Measurements from ENCODE around the gene DLL4.

Gene DLL4

GRCh38 chr15:40906991-40907802 is 21.9 kb upstream of the DLL4 start:
- FAIRE-seq: no peak

GRCh38 chr15:40908095-40908494 is 21.0 kb upstream of the DLL4 start:
- FAIRE-seq: no peak

DNA sequence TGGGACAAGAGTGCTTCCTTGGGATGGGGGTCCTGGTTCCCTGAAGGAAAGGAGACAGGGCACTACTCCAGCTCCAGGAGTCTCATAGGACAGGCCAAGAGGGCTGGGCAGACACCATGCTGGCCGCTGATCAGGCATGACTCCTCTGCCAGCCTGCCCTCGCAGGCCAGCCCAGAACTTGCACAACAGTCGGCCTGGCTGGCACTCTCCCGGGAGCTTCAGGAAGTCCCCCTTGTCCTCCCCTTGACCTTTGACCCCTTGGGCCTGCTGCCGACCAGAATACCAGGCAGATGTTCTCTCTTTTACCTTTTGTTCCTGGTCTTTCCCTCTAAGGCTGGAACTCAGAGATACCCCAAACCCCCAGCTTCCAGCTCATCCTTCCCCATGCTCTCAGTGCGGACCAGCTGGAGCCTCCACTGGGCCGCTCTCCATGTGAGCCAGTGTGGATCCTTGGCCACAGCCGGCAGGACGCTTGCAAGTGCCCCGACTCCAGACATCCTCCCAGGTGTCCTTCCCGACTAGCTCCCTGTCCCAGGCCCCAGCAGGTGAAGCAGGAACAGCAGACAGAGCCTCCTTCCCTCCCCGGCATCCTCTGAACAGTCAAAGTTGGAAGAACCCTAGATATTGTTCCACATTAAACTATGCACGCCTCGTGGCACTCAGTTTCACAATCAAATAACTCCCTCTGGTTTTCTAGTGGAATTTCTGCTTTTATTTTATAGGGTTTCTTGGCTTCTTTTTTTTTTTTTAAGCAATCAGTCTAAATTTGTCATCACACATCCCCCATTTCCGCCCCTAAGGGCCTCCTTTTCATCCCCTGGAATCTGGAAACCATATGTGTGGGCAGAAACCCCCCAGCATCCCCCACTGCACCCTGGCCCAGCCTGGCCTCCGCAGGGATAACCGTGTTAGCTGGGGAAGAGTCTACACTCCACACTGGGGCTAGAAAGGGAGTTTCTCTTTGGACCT is 19.2 kb upstream of the DLL4 start:
- peak; percentile 66 for FAIRE-seq

- no peak for FAIRE-seq
Observed at GRCh38 chr15:40911141-40911540, 18.0 kb upstream of the DLL4 start.

DNA sequence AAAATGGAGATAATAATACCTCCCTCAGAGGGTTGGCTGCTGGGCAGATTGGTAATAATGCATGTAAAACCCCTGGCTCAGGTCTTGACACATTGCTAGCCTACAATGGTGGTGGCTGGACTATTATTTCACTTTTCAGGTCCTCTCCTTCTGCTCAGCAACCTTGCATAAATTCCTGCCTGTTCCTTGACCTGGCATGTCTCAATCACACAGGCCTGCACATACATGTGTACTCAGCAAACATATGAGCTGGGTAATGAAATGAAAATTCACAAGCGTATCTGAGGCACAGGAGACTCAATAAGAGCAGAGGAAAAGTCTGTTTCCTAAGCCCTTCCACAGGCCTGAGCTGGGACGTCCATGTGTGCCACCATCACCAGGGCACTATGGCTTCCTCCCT is 17.4 kb upstream of the DLL4 start:
- no peak for FAIRE-seq

- no peak for FAIRE-seq
Observed at GRCh38 chr15:40912478-40912877, 16.7 kb upstream of the DLL4 start.

- no peak for FAIRE-seq
Observed at GRCh38 chr15:40914013-40914412, 15.1 kb upstream of the DLL4 start.

DNA sequence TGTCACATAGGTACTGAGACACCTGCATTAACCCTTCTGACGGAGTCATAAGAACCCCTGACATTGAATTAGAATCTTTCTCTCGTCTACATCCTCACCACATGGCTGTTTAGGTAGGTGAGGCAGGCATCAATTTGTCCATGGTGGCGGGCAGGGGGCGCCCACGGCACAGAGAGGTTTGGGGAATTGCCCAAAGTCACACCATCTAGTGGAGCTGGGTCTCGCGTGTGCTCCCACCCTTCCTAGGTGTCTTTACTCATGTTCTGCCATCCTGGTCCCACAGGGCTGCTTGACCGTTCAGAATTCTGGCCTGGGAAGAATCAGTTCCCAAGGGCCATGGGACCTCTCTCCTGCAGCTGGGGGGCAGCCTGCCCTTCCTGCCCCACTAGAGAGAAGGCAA is 14.7 kb upstream of the DLL4 start:
- no peak for FAIRE-seq

GRCh38 chr15:40915116-40915661 is 14.0 kb upstream of the DLL4 start:
- no peak for FAIRE-seq

GRCh38 chr15:40915679-40916078 is 13.5 kb upstream of the DLL4 start:
- no peak for FAIRE-seq

GRCh38 chr15:40917585-40917984 is 11.6 kb upstream of the DLL4 start:
- FAIRE-seq: no peak

DNA sequence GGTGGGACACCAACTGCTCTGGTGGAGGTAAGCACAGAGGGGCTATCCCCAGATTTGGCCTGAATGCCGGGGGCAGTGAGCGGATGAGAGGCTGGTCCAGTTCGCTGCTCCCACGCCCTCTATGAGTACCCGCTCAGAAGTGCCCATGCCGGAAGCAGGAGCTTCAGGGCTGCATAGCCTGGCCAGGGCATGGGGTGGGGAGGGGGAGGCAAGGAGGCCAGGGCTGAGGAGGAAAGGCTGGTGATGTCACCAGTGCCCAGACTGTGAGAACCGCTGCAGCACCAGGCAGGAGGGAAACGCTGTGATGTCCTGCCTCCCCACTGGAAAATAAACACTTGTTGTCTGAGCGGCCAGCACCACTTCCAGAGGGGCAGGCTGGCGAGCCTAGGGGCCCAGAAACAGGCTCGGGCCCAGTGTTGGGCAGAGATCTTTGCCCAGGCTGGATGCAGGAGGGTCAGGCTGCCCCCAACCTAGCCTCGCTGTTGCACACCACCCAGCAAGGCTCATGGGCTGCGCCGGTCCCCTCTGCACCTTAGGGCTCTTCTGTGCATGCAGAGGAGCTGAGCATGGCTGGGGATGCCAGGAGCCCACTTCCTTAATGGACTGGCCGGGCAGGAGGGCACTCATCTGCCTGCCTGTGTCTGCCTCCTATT is 10.9 kb upstream of the DLL4 start:
- FAIRE-seq: no peak

DNA sequence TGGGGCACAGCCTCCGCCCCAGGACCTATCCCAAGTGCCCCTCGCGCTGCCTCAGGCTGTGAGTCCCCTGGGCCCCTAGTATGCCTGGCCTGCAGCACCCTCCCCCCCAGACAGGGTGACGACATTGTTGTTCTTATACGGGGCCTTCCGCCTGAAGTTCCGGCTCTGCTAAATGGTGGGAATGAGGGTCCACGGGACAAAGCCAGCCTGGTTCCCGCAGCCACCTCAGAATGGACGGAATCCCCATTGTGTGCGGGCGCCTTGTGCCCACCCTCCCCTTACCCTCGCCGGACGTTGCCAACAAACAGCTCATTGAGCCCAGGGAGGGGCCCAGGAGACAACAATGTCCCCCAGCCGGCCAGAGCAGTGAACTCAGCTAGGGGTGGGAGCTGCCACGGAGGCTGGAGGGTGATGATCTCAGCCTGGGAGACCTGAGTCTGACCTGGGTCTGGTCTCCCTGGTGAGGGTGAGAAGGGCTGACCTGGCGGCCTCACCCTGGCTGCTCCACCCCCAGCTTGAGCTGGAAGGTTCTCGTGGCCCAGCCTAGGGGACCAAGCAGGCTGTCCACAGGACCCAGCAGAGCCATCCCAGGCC is 10.2 kb upstream of the DLL4 start:
- FAIRE-seq: no peak

- FAIRE-seq: no peak
Observed at GRCh38 chr15:40921949-40922607, 7.1 kb upstream of the DLL4 start.

DNA sequence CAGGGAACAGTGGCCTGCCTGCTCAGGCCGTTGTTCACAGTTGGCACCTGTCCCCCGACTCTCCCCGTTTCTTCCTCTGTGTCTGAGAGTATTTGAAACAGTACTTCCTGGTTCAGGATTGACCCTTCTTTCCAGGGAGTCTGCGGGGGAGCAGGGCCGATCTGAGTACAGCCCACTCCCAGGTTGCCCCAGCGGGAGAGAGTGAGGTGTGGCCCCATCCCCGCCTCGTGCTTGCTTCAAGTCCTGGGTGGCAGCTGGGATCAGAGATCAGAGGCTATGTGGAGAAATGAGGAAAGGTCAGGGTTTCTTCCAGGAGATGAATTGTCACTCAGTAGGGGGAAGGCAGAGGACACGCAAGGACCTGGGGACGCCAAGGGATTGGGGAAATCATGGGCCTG is 6.5 kb upstream of the DLL4 start:
- FAIRE-seq: no peak

- FAIRE-seq: no peak
Observed at GRCh38 chr15:40923551-40923950, 5.6 kb upstream of the DLL4 start.

DNA sequence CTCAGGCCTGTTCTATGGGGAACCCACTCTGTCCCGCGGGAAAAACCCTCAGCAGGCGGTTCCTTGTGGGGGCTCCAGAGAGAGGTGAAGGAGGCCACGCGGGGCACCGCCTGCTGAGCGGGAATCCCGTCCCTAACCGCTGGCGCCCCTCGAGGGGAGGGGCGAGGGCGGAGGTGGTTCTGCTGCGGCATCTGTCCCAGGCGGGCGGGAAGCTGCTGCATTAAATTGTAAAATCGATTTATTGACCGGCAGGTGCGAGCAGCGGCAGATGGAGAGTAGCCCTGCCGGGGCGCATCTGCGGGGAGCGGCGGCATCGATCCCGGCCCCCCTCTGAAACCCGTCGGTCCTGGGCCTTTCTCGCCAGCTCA is 3.7 kb upstream of the DLL4 start:
- no peak for FAIRE-seq

DNA sequence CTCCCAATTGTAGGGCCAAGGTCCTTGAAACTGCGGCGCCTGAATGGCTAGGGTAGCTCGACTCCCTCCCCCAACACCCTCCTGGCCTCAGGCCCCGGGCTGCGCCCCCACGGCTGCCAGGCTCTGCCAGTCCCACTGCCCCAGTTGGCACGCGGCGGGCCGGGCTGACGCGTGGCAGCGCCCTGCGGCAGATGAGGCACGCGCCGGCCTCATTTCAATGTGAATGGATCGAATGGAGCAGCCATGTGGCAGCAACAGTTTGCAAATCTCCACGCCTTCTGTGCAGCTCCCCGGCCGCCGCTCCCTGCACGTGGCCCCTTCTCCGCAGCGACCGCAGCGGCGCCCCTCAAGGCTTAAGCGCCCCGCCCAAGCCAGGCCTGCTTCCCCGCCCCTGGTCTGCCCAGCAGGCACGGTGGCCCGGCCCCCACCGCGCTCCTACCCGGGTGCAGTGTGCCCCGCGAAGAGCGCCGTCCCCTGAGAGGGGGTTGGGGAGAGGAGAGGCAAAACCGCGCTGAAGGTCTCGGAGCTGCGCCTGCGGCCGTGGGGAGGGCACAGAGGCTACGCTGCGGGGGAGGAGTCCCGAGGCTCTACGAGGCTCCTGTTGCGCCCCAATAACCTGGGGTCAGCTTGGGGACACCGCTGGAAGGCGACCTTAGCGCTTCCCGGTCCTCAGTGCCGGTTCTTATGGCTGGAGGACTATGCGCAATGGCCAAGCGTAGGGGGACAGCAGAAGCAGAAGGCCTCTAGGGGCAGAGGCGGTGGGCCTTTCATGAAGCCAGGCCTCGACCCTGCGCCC is 3.1 kb upstream of the DLL4 start:
- FAIRE-seq: no peak

GRCh38 chr15:40926659-40927494 is 2.3 kb upstream of the DLL4 start:
- FAIRE-seq: no peak

GRCh38 chr15:40927495-40927872 is 1.7 kb upstream of the DLL4 start:
- no peak for FAIRE-seq

Data from endometrium (tissue), 2 donors.